Measurements from ENCODE around the gene MOB3A. TPM values are rescaled to one million over a fixed set of nuclear protein-coding genes. Genes with fewer than 3 reads are reported as not detected.
"Not testable (repeated sequence)": the region's sequence is repeated elsewhere in the genome, so short reads cannot be mapped to it uniquely, and the experiment has no call there.

The MOB3A gene
- total and polyA plus RNA-seq, 12 donors, result 5.5 to 54.0 (median 37.1) TPM

DNA sequence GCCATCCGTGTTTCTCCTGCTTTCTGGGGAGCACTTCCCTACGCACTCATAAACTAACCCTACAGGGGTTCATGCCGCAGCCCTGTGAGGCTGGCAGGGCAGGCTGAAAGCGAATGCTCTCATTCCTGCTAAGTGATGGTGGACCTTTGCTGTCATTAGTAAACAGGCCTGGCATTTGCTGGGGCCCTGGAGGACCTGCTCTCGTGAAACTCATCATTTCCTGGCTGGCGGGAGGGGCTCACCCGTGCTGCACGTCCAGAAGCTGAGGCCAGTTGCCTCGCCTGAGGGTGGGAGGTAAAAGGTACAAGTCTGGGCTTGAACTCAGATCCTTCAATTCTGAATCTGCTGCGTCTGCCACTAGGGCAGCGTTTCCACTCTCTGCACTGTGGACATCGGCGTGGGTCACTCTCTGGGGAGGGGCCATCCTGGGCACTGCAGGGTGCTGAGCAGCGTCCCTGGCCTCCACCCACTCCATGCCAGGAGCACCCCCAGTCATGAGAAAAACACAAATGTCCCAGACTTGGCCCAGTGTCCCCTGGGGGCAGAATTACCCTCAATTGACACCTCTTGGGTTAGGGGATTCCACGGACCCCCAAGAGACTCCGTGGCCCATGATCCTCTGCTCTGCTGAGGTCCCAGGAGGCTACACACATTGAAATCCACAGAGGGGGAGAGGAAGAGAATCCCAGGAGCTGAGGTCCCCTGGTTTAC lies 7.0 kb downstream of the MOB3A start:
- DNase-seq, result peak in 1 of 7 donors; percentile 72
- Histone ChIP-seq H3K9me3 (replicated peaks in 1 of 3) (no peaks in the 10 kb centered on the region), H3K27me3 (no peaks in the 10 kb centered on the region), H3K4me1 (replicated peaks in 1 of 2) (peaks cover 0 to 67% of the 10 kb centered on the region in 2 donors), H3K27ac (peak overlapping the region in 2 of 5 donors; percentile 85 to 93), H3K4me3 (no peak overlapping the region), H3K36me3 (replicated peaks in 1 of 2) (no peaks in the 10 kb centered on the region)
- TF ChIP-seq POLR2A (IDR thresholded peaks at IDR 0.05), result no peak
- TF ChIP-seq, protein P1, sequence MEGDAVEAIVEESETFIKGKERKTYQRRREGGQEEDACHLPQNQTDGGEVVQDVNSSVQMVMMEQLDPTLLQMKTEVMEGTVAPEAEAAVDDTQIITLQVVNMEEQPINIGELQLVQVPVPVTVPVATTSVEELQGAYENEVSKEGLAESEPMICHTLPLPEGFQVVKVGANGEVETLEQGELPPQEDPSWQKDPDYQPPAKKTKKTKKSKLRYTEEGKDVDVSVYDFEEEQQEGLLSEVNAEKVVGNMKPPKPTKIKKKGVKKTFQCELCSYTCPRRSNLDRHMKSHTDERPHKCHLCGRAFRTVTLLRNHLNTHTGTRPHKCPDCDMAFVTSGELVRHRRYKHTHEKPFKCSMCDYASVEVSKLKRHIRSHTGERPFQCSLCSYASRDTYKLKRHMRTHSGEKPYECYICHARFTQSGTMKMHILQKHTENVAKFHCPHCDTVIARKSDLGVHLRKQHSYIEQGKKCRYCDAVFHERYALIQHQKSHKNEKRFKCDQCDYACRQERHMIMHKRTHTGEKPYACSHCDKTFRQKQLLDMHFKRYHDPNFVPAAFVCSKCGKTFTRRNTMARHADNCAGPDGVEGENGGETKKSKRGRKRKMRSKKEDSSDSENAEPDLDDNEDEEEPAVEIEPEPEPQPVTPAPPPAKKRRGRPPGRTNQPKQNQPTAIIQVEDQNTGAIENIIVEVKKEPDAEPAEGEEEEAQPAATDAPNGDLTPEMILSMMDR (IDR thresholded peaks at IDR 0.05), result no peak
- WGBS, 4 donors, result 69 to 87% (median 72%) methylated on average over 4 to 16 of the region's 16 CpGs
- intact Hi-C loops (cut with DNase I), result no loop called here

DNA sequence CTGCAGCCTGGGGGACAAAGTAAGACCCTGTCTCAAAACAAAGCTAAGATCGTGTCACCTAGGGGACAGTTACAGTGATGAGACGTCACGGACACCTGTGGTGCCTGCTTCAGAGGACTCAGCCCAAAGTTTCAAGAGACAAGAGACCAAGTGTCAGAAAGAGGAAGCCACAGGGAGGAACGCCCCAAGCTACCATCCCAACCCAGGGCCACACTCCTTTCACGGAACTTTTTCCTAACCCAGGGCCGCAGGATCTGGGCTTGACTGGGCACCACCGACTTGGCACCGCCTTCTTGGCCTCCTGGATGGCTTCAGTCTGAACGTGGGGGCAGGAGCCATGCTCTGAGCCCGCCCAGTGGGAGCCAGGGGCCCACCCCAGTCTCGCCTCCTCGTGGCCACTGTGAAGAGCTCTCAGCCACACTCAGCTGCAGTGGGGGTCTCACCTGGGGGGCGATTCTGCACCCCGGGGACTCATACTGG lies 8.5 kb downstream of the MOB3A start:
- Histone ChIP-seq H3K27ac (peak overlapping the region in 1 of 5 donors; percentile 52), H3K4me3 (no peak overlapping the region), H3K4me1 (replicated peaks in 1 of 2) (peaks cover 0 to 55% of the 10 kb centered on the region in 2 donors), H3K9me3 (replicated peaks in 1 of 3) (no peaks in the 10 kb centered on the region), H3K27me3 (no peaks in the 10 kb centered on the region), H3K36me3 (replicated peaks in 1 of 2) (no peaks in the 10 kb centered on the region)
- DNase-seq, result no peak
- intact Hi-C loops (cut with DNase I), result no loop called here
- WGBS, 4 donors, result 57 to 83% (median 78%) methylated on average over 7 to 14 of the region's 14 CpGs
- TF ChIP-seq, protein P1 (IDR thresholded peaks at IDR 0.05), result no peak
- TF ChIP-seq POLR2A (IDR thresholded peaks at IDR 0.05), result no peak

DNA sequence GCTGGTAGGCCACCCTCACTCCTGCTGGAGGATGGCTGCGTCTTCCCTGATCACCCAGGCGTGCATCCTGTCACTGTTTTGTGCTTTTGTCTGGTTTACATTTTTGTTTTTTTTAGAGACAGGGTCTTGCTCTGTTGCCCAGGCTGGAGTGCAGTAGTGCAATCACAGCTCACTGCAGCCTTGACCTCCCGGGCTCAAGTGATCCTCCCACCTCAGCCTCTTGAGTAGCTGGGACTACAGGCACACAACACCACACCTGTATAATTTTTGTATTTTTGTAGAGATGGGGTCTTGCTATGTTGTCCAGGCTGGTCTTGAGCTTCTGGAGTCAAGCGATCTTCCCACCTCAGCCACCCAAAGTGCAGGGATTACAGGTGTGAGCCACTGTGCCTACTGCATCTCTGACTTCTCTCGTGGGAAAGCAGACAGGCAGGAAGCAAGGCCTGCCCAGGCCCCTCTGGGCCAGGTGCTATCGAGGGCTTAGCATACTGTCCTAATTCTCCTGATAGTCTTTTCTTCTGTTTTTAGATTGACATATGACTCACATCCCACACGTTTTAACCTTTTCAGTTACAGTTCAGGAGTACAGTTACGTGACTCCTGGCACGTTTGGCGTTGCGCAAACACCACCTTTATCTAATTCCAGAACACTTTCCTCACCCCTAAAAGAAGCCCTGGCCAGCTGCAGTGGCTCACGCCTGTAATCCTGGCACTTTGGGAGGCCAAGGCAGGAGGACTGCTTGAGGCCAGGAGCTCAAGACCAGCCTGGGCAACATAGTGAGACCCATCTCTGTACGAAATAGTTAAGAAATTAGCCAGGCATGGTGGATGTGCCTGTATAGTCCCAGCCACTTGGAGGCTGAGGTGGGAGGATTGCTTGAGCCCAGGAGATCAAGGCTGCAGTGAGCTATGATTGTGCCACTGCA lies 9.2 kb downstream of the MOB3A start:
- DNase-seq; intact Hi-C loops (cut with DNase I); H3K27me3 ChIP-seq; H3K36me3 ChIP-seq (replicated peaks in 1 of 2); H3K4me3 ChIP-seq; H3K9me3 ChIP-seq (replicated peaks in 1 of 3): not testable (repeated sequence)
- Histone ChIP-seq H3K4me1 (replicated peaks in 1 of 2) (peaks cover 0 to 53% of the 10 kb centered on the region in 2 donors), H3K27ac (peak overlapping the region in 2 of 5 donors; percentile 7 to 52)
- WGBS, 4 donors, result 61 to 77% (median 65%) methylated on average over 13 of the region's 13 CpGs

DNA sequence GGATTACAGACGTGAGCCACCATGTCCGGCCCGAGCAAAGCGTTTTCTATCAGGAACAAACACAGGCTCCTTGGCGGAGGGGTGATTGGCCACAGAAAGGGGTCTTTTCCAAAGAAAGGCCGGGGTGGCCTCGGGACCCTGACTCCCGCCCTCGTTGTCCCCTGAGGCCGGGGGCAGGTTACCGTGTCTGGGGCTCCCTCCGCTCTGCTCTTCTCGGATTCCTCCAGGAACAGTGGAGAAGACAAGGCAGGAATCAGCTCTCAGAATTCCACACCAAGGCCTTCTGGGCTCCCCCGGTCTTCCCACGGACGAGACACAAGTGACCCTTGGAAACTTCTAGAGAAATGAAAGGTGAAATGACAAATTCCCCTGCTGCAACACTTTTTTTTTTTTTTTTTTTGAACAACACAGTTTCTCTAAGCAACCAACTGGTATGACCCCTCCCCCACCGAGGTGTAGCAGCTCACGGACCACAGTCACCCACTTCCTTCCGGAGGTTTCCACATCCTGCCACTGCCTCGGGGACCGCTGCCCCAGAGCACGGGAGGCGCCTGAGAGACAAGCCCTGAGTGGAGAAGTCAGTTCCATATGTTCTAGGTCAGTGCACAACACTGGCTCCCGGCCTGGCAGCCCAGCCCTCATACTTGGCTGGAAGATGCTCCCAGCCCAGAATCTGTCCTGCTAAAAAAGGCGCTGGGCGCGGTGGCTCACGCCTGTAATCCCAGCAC lies 11.0 kb downstream of the MOB3A start:
- peak in 6 of 7 donors; percentile 57 to 83 (median 70) for DNase-seq
- Histone ChIP-seq H3K27ac (peak overlapping the region in 3 of 5 donors; percentile 31 to 70 (median 44)), H3K4me1 (replicated peaks in 1 of 2) (peaks cover 0 to 37% of the 10 kb centered on the region in 2 donors), H3K4me3 (no peak overlapping the region), H3K27me3 (no peaks in the 10 kb centered on the region), H3K9me3 (replicated peaks in 1 of 3) (no peaks in the 10 kb centered on the region), H3K36me3 (replicated peaks in 1 of 2) (peaks cover 0 to 5% of the 10 kb centered on the region in 2 donors)
- WGBS, 4 donors, result 64 to 77% (median 70%) methylated on average over 20 to 28 of the region's 28 CpGs
- TF ChIP-seq, protein P1 (IDR thresholded peaks at IDR 0.05), result no peak
- TF ChIP-seq POLR2A (IDR thresholded peaks at IDR 0.05), result no peak
- intact Hi-C loops (cut with DNase I), result no loop called here

All from adrenal gland (tissue), 12 donors.